Nasal cavity respiratory epithelium epithelial cell of viscerocranial mucosa (primary cell): ENCODE measurements around the gene BST1. TPM values are rescaled to one million over a fixed set of nuclear protein-coding genes. Genes with fewer than 3 reads are reported as not detected.

Experiments
- total RNA-seq: library from RNA; depleted of rRNA; stranded (reverse); fragments of >200 nt; gene quantifications from 2 replicates; pipeline ENCODE4 v1.2.3, GENCODE V29; 2014

BST1 gene, protein sequence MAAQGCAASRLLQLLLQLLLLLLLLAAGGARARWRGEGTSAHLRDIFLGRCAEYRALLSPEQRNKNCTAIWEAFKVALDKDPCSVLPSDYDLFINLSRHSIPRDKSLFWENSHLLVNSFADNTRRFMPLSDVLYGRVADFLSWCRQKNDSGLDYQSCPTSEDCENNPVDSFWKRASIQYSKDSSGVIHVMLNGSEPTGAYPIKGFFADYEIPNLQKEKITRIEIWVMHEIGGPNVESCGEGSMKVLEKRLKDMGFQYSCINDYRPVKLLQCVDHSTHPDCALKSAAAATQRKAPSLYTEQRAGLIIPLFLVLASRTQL
- total RNA-seq, result 0.14 and 0.68 TPM in 2 replicates

DNA sequence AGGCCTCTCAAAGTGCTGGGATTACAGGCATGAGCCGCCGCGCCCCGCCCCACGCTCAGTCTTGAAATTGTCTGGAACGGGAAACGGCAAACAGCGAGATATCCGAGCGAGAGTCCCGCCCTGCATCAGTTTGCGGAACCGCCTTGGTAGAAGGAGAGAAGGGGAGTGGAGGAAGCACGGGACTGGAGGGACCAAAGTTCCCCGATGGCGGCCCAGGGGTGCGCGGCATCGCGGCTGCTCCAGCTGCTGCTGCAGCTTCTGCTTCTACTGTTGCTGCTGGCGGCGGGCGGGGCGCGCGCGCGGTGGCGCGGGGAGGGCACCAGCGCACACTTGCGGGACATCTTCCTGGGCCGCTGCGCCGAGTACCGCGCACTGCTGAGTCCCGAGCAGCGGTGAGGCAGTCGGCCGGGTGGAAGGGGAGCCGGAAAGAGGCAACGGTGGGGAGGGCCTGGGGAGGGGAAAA lies at the start of gene BST1:
TSS of gene BST1 (plus strand) at position 125 of the 463 bp plus-strand sequence. CDS start at position 205, 80 bp downstream.

DNA sequence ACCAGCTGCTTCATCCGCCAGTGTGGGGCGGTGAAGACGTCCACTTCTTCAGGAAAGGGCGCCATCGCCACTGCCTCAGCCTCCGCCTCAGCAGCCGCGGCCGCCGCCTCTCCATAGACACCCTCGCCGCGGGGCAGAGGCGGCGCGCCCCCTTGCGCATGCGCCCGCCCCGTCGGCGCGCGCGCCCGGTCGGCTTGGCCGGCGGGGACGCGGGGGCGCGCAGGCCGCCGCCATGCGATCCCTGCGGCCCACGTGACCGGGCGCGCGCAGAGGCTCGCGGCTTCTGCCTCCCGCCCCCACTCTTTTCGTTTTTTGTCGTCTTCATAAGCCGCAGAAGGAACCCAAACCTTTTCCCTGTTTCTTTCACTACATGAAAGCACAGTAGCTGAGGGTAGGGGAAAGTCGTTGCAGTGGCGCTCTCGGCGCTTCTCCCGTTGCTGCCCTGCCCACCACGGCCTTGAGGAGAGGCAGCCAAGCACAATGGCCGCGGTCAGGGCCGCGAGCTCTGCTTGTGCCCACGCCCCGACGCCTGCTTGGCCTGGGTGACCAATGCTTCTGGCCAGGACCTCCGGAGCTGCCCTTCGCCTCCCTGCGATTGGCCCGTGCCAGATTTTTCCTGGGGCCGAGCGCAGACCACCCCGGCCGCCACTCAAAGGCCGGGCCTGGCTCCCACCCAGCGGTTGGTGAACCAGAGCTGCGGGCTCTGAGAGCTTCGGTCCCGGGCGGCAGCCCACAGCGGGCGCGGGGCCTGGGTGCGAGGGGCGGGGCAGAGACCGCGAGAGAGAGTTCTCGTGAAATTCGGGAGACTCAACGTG lies 47.4 kb upstream of the BST1 start, which contains the start of gene FBXL5:
TSS of gene FBXL5 (minus strand) at position 135 of the 815 bp plus-strand sequence. CDS start at position 65, 70 bp downstream.

DNA sequence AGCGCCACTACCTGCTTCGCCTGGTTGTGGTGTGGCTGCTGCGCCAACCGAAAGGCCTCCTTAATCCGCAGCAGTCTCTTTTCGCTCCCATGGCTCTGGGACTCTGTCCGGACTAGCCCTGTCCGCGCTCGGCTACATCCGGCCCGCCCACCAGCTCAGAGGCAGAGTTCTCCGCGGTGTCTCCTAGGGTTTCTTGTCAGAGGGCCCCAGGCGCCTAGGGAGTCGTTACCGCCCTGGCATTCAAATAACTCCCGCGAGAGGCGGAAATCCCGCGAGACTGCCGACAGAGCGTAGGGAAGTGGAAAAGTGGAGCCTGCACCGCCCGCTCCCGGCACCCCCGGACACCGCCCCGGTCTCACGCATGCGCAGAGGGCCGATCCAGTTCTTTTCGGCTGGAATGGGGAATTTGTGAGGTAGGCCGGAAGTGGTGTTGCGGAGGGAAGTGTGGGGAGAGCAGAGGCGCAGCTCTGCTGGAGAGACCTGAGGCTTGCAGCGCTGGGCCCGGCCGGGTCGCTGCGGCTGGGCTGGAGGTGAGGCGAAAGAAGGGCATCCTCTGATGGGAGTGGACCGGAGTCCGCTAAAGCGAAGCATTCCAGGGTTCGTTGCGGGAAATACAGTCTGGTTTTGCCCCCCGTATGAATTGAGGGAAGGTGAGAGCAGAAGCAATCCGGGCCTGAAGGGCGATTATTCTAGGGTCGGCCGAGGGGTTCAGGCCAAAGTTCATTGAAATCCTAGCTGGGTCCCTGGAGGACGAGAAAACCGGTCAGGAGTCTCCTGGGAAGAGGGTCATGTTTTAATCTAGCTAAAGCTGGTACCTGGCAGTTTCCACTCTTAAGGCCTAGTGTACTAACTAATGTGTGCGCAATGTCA lies 21.3 kb upstream of the BST1 start, which contains the start of gene FAM200B:
TSS of gene FAM200B (plus strand) at position 456 of the 870 bp plus-strand sequence. CDS start 5,151 bp downstream, outside the sequence.

DNA sequence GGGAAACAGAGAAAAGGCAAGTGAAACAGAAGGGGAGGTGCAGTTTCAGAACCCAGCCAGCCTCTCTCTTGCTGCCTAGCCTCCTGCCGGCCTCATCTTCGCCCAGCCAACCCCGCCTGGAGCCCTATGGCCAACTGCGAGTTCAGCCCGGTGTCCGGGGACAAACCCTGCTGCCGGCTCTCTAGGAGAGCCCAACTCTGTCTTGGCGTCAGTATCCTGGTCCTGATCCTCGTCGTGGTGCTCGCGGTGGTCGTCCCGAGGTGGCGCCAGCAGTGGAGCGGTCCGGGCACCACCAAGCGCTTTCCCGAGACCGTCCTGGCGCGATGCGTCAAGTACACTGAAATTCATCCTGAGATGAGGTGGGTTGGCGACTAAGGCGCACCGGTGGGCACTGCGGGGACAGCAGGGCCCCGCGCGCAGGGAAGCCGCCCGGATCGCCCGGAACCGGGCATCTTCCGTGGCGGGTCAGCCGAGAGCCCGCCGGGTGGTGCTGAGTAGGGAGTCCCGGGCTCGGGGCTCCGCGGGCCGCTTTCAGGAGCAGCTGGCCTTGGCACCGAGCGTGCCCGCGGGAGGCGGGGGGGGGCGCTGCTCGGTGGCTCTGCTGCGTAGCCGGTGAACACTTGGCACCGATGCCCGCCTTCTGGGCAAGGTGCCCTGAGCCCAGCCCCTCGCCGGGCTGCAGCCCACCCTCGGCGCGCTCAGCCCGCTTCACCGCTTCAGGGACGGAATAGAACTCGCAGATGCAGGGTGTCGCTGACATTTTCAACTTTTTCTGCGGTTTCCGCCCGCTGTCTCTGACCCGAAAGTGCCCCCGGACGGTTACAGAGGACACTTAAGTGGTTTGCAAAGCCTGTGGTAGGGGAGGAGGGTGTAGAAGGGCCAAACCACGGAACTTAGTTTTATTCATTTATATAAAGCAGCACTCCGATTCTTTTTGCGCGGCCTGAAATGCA lies 75.7 kb downstream of the BST1 start, which contains the start of gene CD38:
TSS of gene CD38 (plus strand) at position 40 of the 953 bp plus-strand sequence. CDS start at position 127, 87 bp downstream.

Other genes starting within 250 kb of the BST1 start
- gene CC2D2A, start 233.2 kb upstream of the BST1 start, total RNA-seq, result 6.2 and 8.3 TPM in 2 replicates
- 103 and 154 TPM in 2 replicates for gene FBXL5, start 47.7 kb upstream of the BST1 start, total RNA-seq
- gene FAM200B, start 21.2 kb upstream of the BST1 start, total RNA-seq, result 20.2 and 28.7 TPM in 2 replicates
- gene CD38, start 75.3 kb downstream of the BST1 start, total RNA-seq, result 0.14 TPM in 1 of 2 replicates, not detected in the other
- 12.5 and 47.8 TPM in 2 replicates for gene FGFBP1, start 235.7 kb downstream of the BST1 start, total RNA-seq